ENCODE measurements around the gene RSPH6A. TPM values are rescaled to one million over a fixed set of nuclear protein-coding genes. Genes with fewer than 3 reads are reported as not detected.

RSPH6A gene
- total and polyA plus RNA-seq, 2 of the 13 experiments (the other 11 are each of a cell fraction or from before 2014, with no cell fraction given) = 0.07 TPM; not detected in 1

DNA sequence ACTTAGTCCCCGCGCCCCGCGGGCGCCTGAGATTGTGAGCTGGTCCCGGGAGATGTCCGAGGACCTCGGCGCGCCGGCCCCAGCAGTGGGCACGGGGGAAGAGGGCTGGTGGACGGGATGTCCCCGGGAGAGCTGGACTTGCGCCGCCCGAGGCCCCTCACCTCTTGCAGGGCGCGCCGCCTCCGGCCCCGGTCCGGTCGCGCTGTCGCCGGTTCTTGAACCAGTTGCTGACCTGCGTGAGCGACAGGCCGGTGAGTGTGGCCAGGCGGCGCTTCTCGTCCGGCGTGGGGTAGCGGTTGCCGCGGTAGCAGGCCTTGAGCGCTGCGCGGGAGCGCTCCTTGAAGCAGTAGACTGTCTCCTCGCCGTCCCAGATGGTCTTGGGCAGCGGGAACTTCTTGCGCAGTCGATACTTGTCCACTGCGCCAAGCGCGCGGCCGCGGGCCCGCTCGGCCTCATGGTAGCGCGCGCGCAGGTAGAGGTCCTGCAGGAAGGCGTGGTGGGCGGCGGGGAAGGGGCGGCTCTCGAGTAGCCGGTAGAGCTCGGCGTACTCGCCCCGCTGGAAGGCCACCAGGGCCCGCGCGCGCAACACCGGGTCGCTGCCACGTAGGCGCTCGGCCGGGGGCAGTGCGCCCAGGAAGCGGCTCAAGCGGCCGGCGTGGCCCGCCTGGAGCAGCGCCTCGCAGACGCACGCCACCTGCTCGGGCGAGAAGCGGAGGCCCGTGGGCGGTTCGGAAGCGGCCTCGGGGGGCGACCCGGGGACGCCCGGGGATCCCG is 47.0 kb downstream of the RSPH6A start (continued):
- TF ChIP-seq ZNF205 (CRISPR knock-in tag; IDR thresholded peaks at IDR 0.05) = no peak
- TF ChIP-seq CHCHD3 (CRISPR knock-in tag; IDR thresholded peaks at IDR 0.05) = no peak
- TF ChIP-seq, protein P1, sequence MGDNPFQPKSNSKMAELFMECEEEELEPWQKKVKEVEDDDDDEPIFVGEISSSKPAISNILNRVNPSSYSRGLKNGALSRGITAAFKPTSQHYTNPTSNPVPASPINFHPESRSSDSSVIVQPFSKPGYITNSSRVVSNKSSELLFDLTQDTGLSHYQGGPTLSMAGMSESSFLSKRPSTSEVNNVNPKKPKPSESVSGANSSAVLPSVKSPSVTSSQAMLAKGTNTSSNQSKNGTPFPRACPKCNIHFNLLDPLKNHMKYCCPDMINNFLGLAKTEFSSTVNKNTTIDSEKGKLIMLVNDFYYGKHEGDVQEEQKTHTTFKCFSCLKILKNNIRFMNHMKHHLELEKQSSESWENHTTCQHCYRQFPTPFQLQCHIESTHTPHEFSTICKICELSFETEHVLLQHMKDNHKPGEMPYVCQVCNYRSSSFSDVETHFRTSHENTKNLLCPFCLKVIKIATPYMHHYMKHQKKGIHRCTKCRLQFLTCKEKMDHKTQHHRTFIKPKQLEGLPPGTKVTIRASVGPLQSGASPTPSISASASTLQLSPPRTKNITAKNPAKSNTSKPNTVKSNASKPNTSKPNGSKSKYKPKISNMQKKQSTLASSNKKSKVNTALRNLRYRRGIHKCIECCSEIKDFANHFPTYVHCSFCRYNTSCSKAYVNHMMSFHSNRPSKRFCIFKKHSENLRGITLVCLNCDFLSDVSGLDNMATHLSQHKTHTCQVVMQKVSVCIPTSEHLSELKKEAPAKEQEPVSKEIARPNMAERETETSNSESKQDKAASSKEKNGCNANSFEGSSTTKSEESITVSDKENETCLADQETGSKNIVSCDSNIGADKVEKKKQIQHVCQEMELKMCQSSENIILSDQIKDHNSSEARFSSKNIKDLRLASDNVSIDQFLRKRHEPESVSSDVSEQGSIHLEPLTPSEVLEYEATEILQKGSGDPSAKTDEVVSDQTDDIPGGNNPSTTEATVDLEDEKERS (CRISPR knock-in tag; IDR thresholded peaks at IDR 0.05) = no peak
- no peak for TF ChIP-seq ZNF7 (CRISPR knock-in tag; IDR thresholded peaks at IDR 0.05)
- TF ChIP-seq ARNT2 (CRISPR knock-in tag; IDR thresholded peaks at IDR 0.05; ENCODE audit: low read depth) = no peak; the same call in 1 of the 2 replicates
- TF ChIP-seq ZNF256 (CRISPR knock-in tag; conservative IDR thresholded peaks at IDR 0.05) = 0 out of 2 replicates have a peak, but pooled peaks have one; percentile 25
- TF ChIP-seq NFATC3 (CRISPR knock-in tag; IDR thresholded peaks at IDR 0.05) = no peak
- TF ChIP-seq ZNF496 (CRISPR knock-in tag; IDR thresholded peaks at IDR 0.05; ENCODE audit: insufficient replicate concordance) = no peak
- TF ChIP-seq, protein P2, sequence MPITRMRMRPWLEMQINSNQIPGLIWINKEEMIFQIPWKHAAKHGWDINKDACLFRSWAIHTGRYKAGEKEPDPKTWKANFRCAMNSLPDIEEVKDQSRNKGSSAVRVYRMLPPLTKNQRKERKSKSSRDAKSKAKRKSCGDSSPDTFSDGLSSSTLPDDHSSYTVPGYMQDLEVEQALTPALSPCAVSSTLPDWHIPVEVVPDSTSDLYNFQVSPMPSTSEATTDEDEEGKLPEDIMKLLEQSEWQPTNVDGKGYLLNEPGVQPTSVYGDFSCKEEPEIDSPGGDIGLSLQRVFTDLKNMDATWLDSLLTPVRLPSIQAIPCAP (CRISPR knock-in tag; IDR thresholded peaks at IDR 0.05; ENCODE audit: low read depth) = no peak
- TF ChIP-seq, protein P3, sequence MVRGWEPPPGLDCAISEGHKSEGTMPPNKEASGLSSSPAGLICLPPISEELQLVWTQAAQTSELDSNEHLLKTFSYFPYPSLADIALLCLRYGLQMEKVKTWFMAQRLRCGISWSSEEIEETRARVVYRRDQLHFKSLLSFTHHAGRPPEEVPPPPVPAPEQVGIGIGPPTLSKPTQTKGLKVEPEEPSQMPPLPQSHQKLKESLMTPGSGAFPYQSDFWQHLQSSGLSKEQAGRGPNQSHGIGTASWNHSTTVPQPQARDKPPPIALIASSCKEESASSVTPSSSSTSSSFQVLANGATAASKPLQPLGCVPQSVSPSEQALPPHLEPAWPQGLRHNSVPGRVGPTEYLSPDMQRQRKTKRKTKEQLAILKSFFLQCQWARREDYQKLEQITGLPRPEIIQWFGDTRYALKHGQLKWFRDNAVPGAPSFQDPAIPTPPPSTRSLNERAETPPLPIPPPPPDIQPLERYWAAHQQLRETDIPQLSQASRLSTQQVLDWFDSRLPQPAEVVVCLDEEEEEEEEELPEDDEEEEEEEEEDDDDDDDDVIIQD (CRISPR knock-in tag; IDR thresholded peaks at IDR 0.05; ENCODE audit: low read depth) = no peak
- TF ChIP-seq ZNF709 (CRISPR knock-in tag; IDR thresholded peaks at IDR 0.05) = 0 out of 2 replicates have a peak, but pooled peaks have one; percentile 18
- TF ChIP-seq SCMH1 (CRISPR knock-in tag; IDR thresholded peaks at IDR 0.05; ENCODE audit: borderline replicate concordance) = no peak
- no peak for TF ChIP-seq ZNF30 (CRISPR knock-in tag; IDR thresholded peaks at IDR 0.05)
- no peak for TF ChIP-seq SIX1 (CRISPR knock-in tag; IDR thresholded peaks at IDR 0.05; ENCODE audit: borderline replicate concordance)
- no peak for TF ChIP-seq ZFP37 (CRISPR knock-in tag; IDR thresholded peaks at IDR 0.05; ENCODE audit: borderline replicate concordance)
- peak; percentile 60; the same call in 1 of the 2 replicates for TF ChIP-seq ATF7-NPFF (CRISPR knock-in tag; IDR thresholded peaks at IDR 0.05; ENCODE audit: low read depth)
- no peak for TF ChIP-seq EZH2 (conservative IDR thresholded peaks at IDR 0.05; ENCODE audit: low read depth, low read length)
- TF ChIP-seq THYN1 (CRISPR knock-in tag; IDR thresholded peaks at IDR 0.05; ENCODE audit: borderline replicate concordance, low read depth) = no peak
- TF ChIP-seq, protein P4, sequence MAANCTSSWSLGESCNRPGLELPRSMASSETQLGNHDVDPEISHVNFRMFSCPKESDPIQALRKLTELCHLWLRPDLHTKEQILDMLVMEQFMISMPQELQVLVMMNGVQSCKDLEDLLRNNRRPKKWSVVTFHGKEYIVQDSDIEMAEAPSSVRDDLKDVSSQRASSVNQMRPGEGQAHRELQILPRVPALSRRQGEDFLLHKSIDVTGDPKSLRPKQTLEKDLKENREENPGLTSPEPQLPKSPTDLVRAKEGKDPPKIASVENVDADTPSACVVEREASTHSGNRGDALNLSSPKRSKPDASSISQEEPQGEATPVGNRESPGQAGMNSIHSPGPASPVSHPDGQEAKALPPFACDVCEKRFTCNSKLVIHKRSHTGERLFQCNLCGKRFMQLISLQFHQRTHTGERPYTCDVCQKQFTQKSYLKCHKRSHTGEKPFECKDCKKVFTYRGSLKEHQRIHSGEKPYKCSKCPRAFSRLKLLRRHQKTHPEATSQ (CRISPR knock-in tag; IDR thresholded peaks at IDR 0.05; ENCODE audit: borderline replicate concordance) = no peak
- no peak for TF ChIP-seq CHD4 (IDR thresholded peaks at IDR 0.05; ENCODE audit: borderline replicate concordance, low read length)
- no peak for TF ChIP-seq POLR2AphosphoS5 (IDR thresholded peaks at IDR 0.05; ENCODE audit: low read depth, low read length)
- TF ChIP-seq MED1 (CRISPR knock-in tag; IDR thresholded peaks at IDR 0.05) = peak; percentile 58
- TF ChIP-seq FOSL1 (CRISPR knock-in tag; IDR thresholded peaks at IDR 0.05; ENCODE audit: borderline replicate concordance) = no peak
- TF ChIP-seq KMT2A (CRISPR knock-in tag; IDR thresholded peaks at IDR 0.05) = no peak

All from HepG2 (cell line).